Gastrocnemius medialis (tissue), 4 donors: ENCODE measurements around the gene CLIP4.

Source experiments
- CTCF ChIP-seq, 5 experiments: fragments of 450-650 bp in 3 of 5; fragments of 200-600 bp in 2 of 5; sonication (generic) in 2 of 5; IDR thresholded peaks in 4 of 5; conservative IDR thresholded peaks in 1 of 5; 1 replicate in 4 of 5; 2 replicates in 1 of 5; pipeline ENCODE4 v1.5.1; 2016 to 2019; ENCODE audit warnings: antibody characterized with exemption in 5 of 5, mild to moderate bottlenecking in 3 of 5, moderate library complexity in 3 of 5
- POLR2A ChIP-seq, 2 donors: fragments of 450-650 bp; IDR thresholded peaks; one replicate each; pipeline ENCODE4 v1.6.1; 2017; ENCODE audit warnings: antibody characterized with exemption in 2 of 2, mild to moderate bottlenecking in 2 of 2, moderate library complexity in 2 of 2

- TF ChIP-seq POLR2A (IDR thresholded peaks at IDR 0.05), result no peak
- TF ChIP-seq CTCF (IDR thresholded peaks at IDR 0.05 in 4 of 5, conservative IDR thresholded peaks at IDR 0.05 in 1 of 5), result no peak
These were observed 111.2 kb downstream of the CLIP4 start for GRCh38 chr2:29226375-29226774.
